NCI-H2227 treated with DMSO at 0.1 percent for 48 hours (cell line): Measurements from ENCODE around the gene RSPO3.
"Not testable (repeated sequence)": the region's sequence is repeated elsewhere in the genome, so short reads cannot be mapped to it uniquely, and the experiment has no call there.

Source experiments
- DNase-seq: peaks from one replicate; lab custom pipeline; 2025; lab: John Stamatoyannopoulos, UW

Gene RSPO3

DNA sequence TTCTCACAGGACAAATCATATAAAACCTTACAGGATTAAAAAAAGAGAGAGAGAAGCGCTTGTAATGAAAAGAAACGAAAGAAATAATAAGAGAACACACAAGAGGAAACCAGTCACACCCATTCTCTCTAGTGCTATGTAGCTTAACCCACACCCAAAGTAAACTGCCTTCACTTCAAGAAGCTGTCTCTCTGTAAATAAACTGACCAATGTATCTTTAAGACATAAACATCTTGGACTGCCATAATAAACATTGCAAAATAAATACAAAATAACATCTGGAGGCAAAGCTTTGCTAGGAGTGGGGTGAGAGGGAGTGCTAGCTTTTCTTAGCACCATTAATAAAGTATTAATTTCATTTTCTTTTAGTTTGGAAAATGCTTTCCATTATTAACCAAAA is 86.6 kb downstream of the RSPO3 start:
- DNase-seq, result no peak

DNA sequence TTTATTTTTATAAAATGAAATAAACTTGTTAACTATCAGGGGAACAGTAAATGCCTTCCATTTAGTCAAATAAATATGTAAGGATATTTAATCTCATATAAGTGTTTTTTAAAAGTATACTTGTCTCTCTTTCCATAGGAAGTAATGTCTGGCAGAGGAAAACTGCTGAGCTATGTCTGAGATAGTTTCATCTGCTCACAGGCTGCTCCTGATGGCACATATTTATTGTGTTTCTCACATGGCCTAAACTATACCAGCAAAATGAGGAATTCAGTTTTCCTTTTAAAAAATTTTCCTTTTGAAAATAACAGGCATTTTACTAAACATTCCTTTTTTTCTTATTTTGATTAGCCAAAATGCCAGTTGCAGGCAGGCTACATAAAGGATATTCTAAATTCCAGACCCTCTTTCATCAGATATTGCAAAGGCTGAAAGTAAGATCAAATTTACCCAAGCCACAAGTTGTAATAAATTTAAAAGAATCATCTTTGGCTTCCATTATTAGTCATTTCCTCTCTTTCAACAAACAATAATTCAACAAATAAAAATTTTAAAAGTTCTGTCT is 88.1 kb downstream of the RSPO3 start:
- DNase-seq, result no peak

DNA sequence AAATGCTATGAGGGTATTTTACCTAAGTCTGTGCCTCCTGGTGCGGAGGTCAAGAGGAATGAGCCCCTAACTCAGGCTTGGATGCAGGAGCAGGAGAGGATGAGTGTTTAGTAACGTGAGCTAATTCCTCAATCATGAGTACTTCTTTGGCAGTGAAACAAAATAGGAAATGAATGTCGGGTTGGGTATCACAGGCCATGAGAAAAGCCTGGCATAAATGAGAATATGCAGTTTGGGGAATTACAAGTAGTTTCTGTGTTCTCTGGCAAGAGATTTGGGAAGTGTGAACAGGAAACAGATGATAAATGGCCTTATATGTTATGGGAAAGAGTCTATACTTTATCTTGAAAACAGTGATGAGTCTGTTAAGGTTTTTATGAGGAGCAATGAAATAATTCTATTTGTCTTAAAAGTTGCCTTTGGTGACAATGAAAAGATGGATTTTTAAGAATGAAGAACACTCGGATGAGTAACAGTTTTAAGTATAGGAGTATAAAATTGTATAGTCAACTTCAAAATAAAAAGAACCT is 89.2 kb downstream of the RSPO3 start:
- no peak for DNase-seq

DNA sequence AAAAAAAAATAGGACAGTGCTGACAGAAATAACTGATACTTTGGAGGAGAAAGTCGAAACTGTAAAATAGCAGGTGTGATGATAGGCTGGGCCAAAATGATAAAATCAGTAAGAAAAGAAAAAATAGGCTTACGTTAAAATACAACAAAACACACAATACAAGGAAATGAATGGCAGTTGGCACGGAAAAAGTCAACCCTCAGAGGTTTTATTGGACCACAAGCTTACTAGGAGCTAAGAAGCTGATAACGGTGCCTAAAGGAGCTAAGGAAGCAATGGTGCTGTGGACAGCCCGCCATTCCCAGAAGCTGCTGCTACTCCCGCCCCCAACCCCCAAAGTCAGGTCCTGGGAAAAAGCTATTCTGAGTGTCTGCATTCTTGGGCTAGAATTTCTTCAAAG is 92.3 kb downstream of the RSPO3 start:
- no peak for DNase-seq

DNA sequence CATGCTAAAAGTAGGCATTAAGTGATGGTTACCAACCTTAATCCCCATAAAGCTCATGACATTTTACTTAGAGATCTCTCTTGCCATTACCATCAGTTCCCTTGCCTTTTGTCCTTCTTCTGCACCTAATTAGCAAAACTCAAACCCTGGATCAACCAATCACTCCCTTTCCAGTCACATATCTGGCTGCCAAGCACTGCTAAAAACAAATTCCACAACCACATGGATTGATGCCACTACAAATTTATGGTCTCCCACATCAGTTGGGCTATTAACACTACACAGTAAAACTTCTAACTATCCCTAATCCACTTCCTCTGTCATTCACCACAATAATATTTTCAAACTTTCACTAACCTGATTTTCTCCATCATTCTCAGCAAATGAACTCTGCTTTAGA is 93.9 kb downstream of the RSPO3 start:
- no peak for DNase-seq

DNA sequence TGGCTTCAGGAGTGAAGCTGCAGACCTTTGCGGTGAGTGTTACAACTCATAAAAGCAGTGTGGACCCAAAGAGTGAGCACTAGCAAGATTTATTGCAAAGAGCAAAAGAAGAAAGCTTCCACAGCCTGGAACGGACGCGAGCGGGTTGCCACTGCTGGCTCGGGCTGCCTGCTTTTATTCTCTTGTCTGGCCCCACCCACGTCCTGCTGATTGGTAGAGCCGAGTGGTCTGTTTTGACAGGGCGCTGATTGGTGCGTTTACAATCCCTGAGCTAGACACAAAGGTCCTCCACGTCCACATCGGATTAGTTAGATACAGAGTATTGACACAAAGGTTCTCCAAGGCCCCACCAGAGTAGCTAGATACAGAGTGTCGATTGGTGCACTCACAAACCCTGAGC is 95.6 kb downstream of the RSPO3 start:
- not testable (repeated sequence) for DNase-seq

DNA sequence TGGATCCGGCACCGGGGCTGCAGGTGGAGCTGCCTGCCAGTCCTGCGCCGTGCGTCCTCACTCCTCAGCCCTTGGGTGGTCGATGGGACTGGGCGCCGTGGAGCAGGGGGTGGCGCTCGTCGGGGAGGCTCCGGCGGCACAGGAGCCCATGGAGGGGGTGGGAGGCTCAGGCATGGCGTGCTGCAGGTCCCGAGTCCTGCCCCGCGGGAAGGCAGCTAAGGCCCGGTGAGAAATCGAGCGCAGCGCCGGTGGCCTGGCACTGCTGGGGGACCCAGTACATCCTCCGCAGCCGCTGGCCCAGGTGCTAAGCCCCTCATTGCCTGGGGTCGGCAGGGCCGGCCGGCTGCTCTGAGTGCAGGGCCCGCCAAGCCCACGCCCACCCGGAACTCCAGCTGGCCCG is 96.1 kb downstream of the RSPO3 start:
- not testable (repeated sequence) for DNase-seq

DNA sequence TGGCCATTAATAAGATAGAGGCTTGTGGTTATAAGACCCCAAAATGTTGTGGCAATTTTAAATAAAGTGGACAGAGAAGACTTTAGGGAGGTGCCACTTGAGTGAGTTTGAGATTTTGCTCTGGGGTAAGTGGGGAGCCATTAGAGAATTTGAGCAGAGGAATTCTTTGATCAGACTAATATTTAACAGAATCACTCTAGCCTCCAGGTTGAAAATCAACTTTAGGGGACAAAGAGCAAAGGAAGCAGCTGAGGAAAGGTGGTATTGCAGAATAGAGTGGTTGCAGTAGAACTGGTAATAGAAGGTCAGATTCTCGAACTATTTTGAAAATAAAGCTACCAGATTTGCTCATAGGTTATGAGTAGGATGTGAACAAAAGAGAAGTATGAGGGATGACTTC is 97.5 kb downstream of the RSPO3 start:
- DNase-seq, result no peak

DNA sequence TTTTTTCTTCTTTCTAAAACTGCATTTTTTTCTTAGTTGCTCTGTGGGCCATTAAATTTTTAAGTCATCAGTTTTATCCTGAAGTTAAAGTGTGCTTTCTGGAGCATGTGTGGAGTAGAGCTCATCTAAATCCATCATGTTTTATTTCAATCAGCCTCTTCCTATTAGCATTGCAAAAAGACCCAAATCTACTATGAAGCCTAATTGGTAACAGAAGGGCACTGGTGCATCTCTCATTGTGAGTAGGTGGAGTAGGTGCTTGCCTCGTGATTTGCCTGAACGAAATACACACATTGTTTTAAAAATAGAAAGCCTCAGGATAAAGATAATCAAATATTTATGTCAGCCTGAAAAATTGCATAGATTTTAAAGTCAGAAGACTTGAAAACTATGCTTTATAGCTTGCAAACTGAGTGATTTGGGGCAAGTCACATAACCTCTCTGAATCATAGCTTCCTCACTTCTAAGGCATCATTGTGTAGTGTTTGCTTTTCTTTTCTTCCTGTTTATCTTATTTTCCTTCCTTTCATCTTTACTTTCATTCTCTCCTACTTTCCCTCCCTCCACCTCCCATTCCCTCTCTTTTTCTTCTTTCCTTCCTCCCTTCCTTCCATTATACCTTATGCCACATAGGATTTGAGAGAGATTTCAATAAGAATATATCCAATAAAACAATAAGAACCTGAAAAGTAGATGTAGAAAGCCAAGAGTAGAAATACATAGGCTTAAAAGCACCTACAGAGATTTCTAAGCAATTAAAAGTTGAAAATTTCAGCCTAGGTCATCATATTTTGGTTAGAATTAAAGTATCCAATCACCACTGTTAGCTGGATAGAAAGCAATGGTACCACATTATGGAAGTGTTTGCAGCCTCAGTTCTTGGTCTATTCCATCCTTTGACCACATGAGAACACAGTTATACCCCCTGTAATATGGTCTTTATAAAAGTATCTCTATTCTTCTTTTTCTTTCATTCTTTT is 98.6 kb downstream of the RSPO3 start:
- no peak for DNase-seq

DNA sequence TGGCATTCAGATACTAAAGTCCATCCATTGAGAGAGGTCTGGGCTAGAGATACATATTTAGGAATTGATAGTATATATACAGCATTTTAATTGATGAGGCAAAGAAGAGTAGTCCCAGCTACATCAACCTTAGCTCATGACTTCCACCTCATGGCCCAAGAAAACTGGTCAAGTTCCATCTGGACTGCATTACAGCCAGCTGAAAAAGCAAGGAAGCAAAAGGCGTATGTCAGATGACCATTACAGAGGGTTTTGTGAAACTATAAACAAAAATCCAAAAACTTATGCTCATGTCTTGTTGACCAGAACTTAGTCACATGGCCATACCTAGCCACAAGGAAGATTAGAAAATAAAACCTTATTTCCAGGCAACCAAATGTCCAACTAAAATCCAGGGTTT is 101.4 kb downstream of the RSPO3 start:
- no peak for DNase-seq

DNA sequence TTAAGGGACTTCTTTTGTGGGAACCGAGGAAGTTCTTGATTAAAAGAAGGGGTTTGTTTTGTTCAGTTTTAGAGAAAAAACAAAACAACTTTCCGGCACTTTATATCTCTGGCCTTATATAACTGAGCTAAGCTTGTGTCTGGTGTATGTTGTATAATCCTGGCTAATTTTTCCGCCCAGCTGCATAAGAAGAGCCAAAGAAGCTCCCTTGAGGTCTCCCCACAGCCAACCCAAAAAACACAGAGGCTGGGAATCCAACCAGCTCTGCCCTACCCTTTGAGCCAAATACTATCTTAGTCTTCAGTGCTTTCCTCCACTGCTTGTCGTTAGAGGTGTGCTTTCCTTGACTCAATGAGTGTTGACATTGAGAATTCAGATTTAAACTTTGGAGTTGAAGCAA is 102.7 kb downstream of the RSPO3 start:
- no peak for DNase-seq

DNA sequence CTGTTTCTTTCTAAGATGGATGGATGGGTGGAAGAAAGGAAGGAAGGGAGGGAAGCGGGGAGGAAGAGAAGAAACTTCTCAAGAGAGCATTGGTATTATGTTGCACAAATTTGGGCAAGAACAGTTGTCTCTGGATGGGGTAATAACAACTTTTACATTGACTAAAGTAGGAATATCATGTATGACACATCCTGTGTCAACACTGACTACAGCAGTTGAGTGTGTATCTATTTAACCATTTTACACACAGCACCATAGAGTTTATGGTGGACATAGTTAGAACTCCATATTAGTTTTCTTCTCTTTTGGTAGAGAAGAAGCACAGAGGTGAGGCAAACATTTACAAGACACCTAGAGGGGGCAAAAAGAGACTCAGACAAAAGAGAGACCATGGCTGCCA is 103.9 kb downstream of the RSPO3 start:
- no peak for DNase-seq

DNA sequence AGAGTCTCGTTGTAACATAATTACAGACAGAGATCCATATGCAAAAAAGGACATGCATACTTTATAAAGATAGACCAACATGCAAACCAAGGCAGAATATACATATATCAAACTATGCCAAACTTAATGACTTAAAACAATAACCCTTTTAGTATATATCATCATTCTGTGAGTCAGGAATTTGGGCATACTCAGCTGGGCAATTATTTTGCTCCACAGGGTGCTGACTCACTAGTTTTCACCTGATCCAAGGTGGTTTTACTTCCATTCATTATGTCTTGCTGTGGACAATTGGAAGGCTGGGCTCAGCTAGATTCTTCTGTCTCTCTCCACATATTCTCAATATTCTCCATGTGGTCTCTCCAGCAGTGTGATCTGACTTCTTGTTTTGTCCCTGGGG is 107.0 kb downstream of the RSPO3 start:
- DNase-seq, result no peak

DNA sequence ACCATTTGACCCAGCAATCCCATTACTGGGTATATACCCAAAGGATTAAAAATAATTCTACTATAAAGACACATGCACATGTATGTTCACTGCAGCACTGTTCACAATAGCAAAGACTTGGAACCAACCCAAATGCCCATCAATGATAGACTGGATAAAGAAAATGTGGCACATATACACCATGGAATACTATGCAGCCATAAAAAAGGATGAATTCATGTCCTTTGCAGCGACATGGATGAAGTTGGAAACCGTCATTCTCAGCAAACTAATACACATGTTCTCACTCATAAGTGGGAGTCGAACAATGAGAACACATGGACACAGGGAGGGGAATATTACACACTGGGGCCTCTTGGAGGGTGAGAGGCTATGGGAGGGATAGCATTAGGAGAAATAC is 115.3 kb downstream of the RSPO3 start:
- not testable (repeated sequence) for DNase-seq

DNA sequence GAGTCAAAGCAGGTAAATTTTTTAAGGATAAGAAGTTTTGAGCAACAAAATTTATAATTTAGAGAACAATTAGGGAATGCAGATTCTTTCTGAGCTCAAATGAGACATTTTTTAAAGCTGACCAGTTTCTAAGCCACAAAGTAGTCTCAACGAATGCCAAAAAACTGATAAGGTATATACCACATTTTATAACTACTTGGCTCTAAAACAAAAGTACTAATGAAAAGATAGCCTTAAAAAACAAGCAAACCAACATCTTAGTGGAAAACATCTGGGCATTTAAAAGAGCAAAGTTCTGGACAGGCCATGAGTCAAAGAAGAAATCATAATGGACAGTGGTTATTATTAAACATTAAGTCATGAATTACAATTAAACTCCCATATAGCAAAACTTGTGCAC is 125.0 kb downstream of the RSPO3 start:
- DNase-seq, result no peak
